ENCODE measurements around the gene PHKA2.
"Not testable (repeated sequence)": the region's sequence is repeated elsewhere in the genome, so short reads cannot be mapped to it uniquely, and the experiment has no call there.

PHKA2 gene

DNA sequence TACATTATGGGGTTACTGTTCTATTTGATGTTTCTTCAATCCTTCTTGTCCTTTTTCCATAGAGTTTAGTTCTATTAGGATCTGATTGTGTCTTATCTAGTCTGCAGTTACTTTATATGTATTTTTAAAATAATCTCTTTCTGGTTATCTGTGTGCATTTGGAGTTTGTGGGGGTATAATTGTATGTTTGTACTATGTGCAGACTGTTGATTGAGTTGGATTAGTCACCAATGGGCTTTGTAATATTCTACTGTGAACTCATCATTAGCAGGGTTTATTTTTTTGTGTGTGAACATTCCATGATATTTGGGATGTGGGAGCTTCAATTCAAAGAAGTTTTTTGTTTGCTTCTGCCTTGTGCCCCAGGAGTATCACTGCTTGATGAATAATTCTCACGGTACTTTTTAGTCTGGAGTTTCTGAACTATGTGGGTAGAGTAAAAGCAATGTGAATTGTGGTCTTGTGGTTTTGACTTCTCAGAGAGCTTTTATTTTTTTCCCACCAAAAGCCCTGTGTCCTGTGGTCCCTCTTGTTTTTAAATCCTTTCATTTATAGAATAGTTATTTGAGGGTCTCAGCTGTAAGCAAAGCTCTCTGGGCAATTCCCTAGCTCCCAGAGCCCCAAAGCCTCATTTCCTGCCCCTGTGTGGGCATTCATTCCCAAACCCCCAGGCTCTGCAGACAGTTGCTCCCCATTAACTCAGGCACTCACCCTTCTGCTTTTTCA lies 127.8 kb downstream of the PHKA2 start:
- no peak for DNase-seq

DNA sequence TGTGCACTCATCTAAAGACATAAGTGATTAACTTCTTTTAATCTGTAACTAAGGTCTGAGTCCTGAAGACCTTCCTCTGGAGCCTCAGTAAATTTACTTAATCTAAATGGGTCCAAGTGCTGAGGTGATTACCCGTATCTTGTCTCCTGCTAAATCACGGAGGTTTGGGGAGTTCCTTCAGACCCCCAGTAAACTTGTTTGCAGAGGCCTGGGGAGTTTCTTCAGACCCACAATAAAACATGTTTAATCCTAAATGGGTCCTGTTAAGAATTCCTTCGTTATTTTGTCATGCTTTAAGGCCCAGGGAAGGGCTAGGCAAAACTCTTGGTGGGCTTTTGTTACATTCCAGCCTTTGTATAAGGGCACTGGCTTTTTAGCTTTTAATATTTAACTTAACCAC lies 136.0 kb downstream of the PHKA2 start:
- DNase-seq, result not testable (repeated sequence)
